ENCODE measurements around the gene P4HA2.

Gene P4HA2

GRCh38 chr5:132205385-132206125 is 22.1 kb downstream of the P4HA2 start:
- Histone ChIP-seq H3K36me3 (ENCODE audit: insufficient read depth, low read length) (peaks cover 6% of the 10 kb centered on the region; the same call in 1 of the 2 replicates), H3K9me3 (ENCODE audit: insufficient read depth, low read depth, low read length) (no peaks in the 10 kb centered on the region), H3K27ac (ENCODE audit: low read depth, low read length) (no peak overlapping the region), H3K27me3 (ENCODE audit: insufficient read depth, low read length) (no peaks in the 10 kb centered on the region), H3K9ac (ENCODE audit: low read depth, low read length) (no peak overlapping the region), H3K4me3 (ENCODE audit: low read length) (no peak overlapping the region), H3K4me1 (ENCODE audit: insufficient read depth, low read length) (peaks cover 7% of the 10 kb centered on the region)
- WGBS, result 89% methylated on average over 5 of the region's 5 CpGs

- H3K4me1 ChIP-seq (ENCODE audit: insufficient read depth, low read length), result peaks cover 7% of the 10 kb centered on the region
- H3K4me3 ChIP-seq (ENCODE audit: low read length), result no peak overlapping the region
- 93% methylated on average over 7 of the region's 7 CpGs for WGBS
- H3K27ac ChIP-seq (ENCODE audit: low read depth, low read length), result no peak overlapping the region
- no peaks in the 10 kb centered on the region for H3K9me3 ChIP-seq (ENCODE audit: insufficient read depth, low read depth, low read length)
- peaks cover 6% of the 10 kb centered on the region; the same call in 1 of the 2 replicates for H3K36me3 ChIP-seq (ENCODE audit: insufficient read depth, low read length)
- H3K27me3 ChIP-seq (ENCODE audit: insufficient read depth, low read length), result no peaks in the 10 kb centered on the region
- H3K9ac ChIP-seq (ENCODE audit: low read depth, low read length), result no peak overlapping the region
Observed at GRCh38 chr5:132204371-132205135, 23.1 kb downstream of the P4HA2 start.

- peaks cover 7% of the 10 kb centered on the region for H3K4me1 ChIP-seq (ENCODE audit: insufficient read depth, low read length)
- H3K4me3 ChIP-seq (ENCODE audit: low read length), result no peak overlapping the region
- H3K27ac ChIP-seq (ENCODE audit: low read depth, low read length), result no peak overlapping the region
- H3K36me3 ChIP-seq (ENCODE audit: insufficient read depth, low read length), result peaks cover 6% of the 10 kb centered on the region; the same call in 1 of the 2 replicates
- 93% methylated on average over 6 of the region's 6 CpGs for WGBS
- H3K9ac ChIP-seq (ENCODE audit: low read depth, low read length), result no peak overlapping the region
- H3K27me3 ChIP-seq (ENCODE audit: insufficient read depth, low read length), result no peaks in the 10 kb centered on the region
- H3K9me3 ChIP-seq (ENCODE audit: insufficient read depth, low read depth, low read length), result no peaks in the 10 kb centered on the region
Observed at GRCh38 chr5:132203916-132204315, 23.7 kb downstream of the P4HA2 start.

GRCh38 chr5:132203464-132203818 is 24.2 kb downstream of the P4HA2 start:
- Histone ChIP-seq H3K4me1 (ENCODE audit: insufficient read depth, low read length) (peaks cover 7% of the 10 kb centered on the region), H3K36me3 (ENCODE audit: insufficient read depth, low read length) (peaks cover 6% of the 10 kb centered on the region; the same call in 1 of the 2 replicates), H3K9ac (ENCODE audit: low read depth, low read length) (no peak overlapping the region)

GRCh38 chr5:132202711-132203463 is 24.8 kb downstream of the P4HA2 start:
- peaks cover 5% of the 10 kb centered on the region for H3K4me1 ChIP-seq (ENCODE audit: insufficient read depth, low read length)
- H3K36me3 ChIP-seq (ENCODE audit: insufficient read depth, low read length), result peaks cover 6% of the 10 kb centered on the region; the same call in 1 of the 2 replicates
- no peak overlapping the region for H3K4me3 ChIP-seq (ENCODE audit: low read length)
- no peaks in the 10 kb centered on the region for H3K27me3 ChIP-seq (ENCODE audit: insufficient read depth, low read length)
- 96% methylated on average over 2 of the region's 2 CpGs for WGBS
- H3K27ac ChIP-seq (ENCODE audit: low read depth, low read length), result no peak overlapping the region
- H3K9me3 ChIP-seq (ENCODE audit: insufficient read depth, low read depth, low read length), result no peaks in the 10 kb centered on the region
- no peak overlapping the region for H3K9ac ChIP-seq (ENCODE audit: low read depth, low read length)

More at GRCh38 chr5:132203464-132203818, 24.2 kb downstream of the P4HA2 start:
- Histone ChIP-seq H3K9me3 (ENCODE audit: insufficient read depth, low read depth, low read length) (no peaks in the 10 kb centered on the region), H3K4me3 (ENCODE audit: low read length) (no peak overlapping the region), H3K27ac (ENCODE audit: low read depth, low read length) (no peak overlapping the region), H3K27me3 (ENCODE audit: insufficient read depth, low read length) (no peaks in the 10 kb centered on the region)
- 95% methylated on average over 4 of the region's 4 CpGs for WGBS

GRCh38 chr5:132199116-132199680 is 28.5 kb downstream of the P4HA2 start:
- no peak overlapping the region for H3K27ac ChIP-seq (ENCODE audit: low read depth, low read length)
- H3K36me3 ChIP-seq (ENCODE audit: insufficient read depth, low read length), result no peaks in the 10 kb centered on the region
- WGBS, result 93% methylated on average over 5 of the region's 5 CpGs

GRCh38 chr5:132198571-132198970 is 29.1 kb downstream of the P4HA2 start:
- H3K36me3 ChIP-seq (ENCODE audit: insufficient read depth, low read length), result no peaks in the 10 kb centered on the region
- no peaks in the 10 kb centered on the region for H3K27me3 ChIP-seq (ENCODE audit: insufficient read depth, low read length)
- no peaks in the 10 kb centered on the region for H3K4me1 ChIP-seq (ENCODE audit: insufficient read depth, low read length)
- H3K9ac ChIP-seq (ENCODE audit: low read depth, low read length), result no peak overlapping the region
- H3K4me3 ChIP-seq (ENCODE audit: low read length), result no peak overlapping the region
- 95% methylated on average over 5 of the region's 5 CpGs for WGBS
- no peaks in the 10 kb centered on the region for H3K9me3 ChIP-seq (ENCODE audit: insufficient read depth, low read depth, low read length)
- H3K27ac ChIP-seq (ENCODE audit: low read depth, low read length), result no peak overlapping the region

More at GRCh38 chr5:132199116-132199680, 28.5 kb downstream of the P4HA2 start:
- Histone ChIP-seq H3K27me3 (ENCODE audit: insufficient read depth, low read length) (no peaks in the 10 kb centered on the region), H3K9ac (ENCODE audit: low read depth, low read length) (no peak overlapping the region), H3K4me3 (ENCODE audit: low read length) (no peak overlapping the region), H3K9me3 (ENCODE audit: insufficient read depth, low read depth, low read length) (no peaks in the 10 kb centered on the region), H3K4me1 (ENCODE audit: insufficient read depth, low read length) (no peaks in the 10 kb centered on the region)

GRCh38 chr5:132195727-132196126 is 31.9 kb downstream of the P4HA2 start:
- no peaks in the 10 kb centered on the region for H3K27me3 ChIP-seq (ENCODE audit: insufficient read depth, low read length)
- 84% methylated on average over 1 of the region's 1 CpG for WGBS
- H3K4me3 ChIP-seq (ENCODE audit: low read length), result no peak overlapping the region
- H3K9me3 ChIP-seq (ENCODE audit: insufficient read depth, low read depth, low read length), result no peaks in the 10 kb centered on the region
- H3K27ac ChIP-seq (ENCODE audit: low read depth, low read length), result no peak overlapping the region
- no peaks in the 10 kb centered on the region for H3K4me1 ChIP-seq (ENCODE audit: insufficient read depth, low read length)
- H3K36me3 ChIP-seq (ENCODE audit: insufficient read depth, low read length), result no peaks in the 10 kb centered on the region
- H3K9ac ChIP-seq (ENCODE audit: low read depth, low read length), result no peak overlapping the region

GRCh38 chr5:132193165-132193694 is 34.4 kb downstream of the P4HA2 start:
- Histone ChIP-seq H3K27ac (ENCODE audit: low read depth, low read length) (no peak overlapping the region), H3K4me3 (ENCODE audit: low read length) (no peak overlapping the region), H3K9ac (ENCODE audit: low read depth, low read length) (no peak overlapping the region)

GRCh38 chr5:132190161-132190817 is 37.4 kb downstream of the P4HA2 start:
- WGBS, result 2% methylated on average over 1 of the region's 3 CpGs

More at GRCh38 chr5:132193165-132193694, 34.4 kb downstream of the P4HA2 start:
- H3K4me1 ChIP-seq (ENCODE audit: insufficient read depth, low read length), result no peaks in the 10 kb centered on the region
- 82% methylated on average over 2 of the region's 2 CpGs for WGBS
- no peaks in the 10 kb centered on the region for H3K27me3 ChIP-seq (ENCODE audit: insufficient read depth, low read length)
- H3K36me3 ChIP-seq (ENCODE audit: insufficient read depth, low read length), result no peaks in the 10 kb centered on the region
- no peaks in the 10 kb centered on the region for H3K9me3 ChIP-seq (ENCODE audit: insufficient read depth, low read depth, low read length)

More at GRCh38 chr5:132190161-132190817, 37.4 kb downstream of the P4HA2 start:
- Histone ChIP-seq H3K4me1 (ENCODE audit: insufficient read depth, low read length) (no peaks in the 10 kb centered on the region), H3K9ac (ENCODE audit: low read depth, low read length) (no peak overlapping the region), H3K4me3 (ENCODE audit: low read length) (no peak overlapping the region), H3K27me3 (ENCODE audit: insufficient read depth, low read length) (no peaks in the 10 kb centered on the region), H3K27ac (ENCODE audit: low read depth, low read length) (no peak overlapping the region), H3K9me3 (ENCODE audit: insufficient read depth, low read depth, low read length) (no peaks in the 10 kb centered on the region), H3K36me3 (ENCODE audit: insufficient read depth, low read length) (no peaks in the 10 kb centered on the region)

All from HUES64 (cell line).